ENCODE data around the gene CACNA1F. TPM values are rescaled to one million over a fixed set of nuclear protein-coding genes. Genes with fewer than 3 reads are reported as not detected.
A peak's percentile ranks its signal among the peaks of the same experiment; 100 is the strongest.

CACNA1F gene
- total RNA-seq, 2 experiments from 2014 or later, result 1.1 to 1.2 TPM

DNA sequence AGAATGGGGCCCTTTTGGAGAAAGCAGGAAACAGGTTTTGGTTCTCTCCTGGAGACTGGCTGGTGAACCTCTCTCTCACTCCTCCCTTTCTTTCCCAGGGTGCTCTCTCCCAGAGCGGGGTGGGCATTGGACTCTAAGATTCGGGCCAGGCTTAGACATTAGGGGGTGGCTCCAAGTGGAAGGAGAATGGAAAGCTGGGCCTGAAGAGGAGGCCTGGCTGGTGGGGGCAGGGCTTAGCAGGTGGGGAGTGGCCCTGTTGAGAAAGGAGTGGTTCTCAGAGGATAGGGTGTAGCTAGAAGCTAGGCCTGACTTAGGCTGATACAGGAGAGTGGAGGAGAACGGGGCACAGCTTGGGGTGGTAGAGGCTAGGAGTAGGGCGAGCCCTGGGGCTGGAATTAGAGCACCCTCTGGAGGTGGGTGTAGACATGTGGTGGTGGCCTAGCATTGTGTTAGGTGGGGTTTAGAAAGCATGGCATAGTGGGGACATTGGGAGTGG lies 55.8 kb downstream of the CACNA1F start:
- Histone ChIP-seq H3K27ac (ENCODE audit: low read depth in 1 of 2, low read length in 2 of 2) (no peak overlapping the region), H3K4me3 (ENCODE audit: low read length) (no peak overlapping the region), H3K9me3 (ENCODE audit: control insufficient read depth in 1 of 2, insufficient read depth in 1 of 2, low read length in 2 of 2) (no peaks in the 10 kb centered on the region), H3K27me3 (ENCODE audit: control insufficient read depth in 1 of 2, insufficient read depth in 2 of 2, low read length in 2 of 2) (no peaks in the 10 kb centered on the region), H3K4me1 (ENCODE audit: insufficient read depth, low read length) (peaks cover 22% of the 10 kb centered on the region), H3K36me3 (ENCODE audit: insufficient read depth, low read length) (peaks cover 38% of the 10 kb centered on the region)
- H3K36me3 Mint-ChIP-seq (ENCODE audit: low read depth), result peaks cover 56% of the 10 kb centered on the region
- intact Hi-C loops (cut with DNase I, micrococcal nuclease), result no loop called here
- no peaks in the 10 kb centered on the region for H3K27me3 Mint-ChIP-seq
- H3K27ac Mint-ChIP-seq, result peak overlapping the region; percentile 33
- TF ChIP-seq, protein P1, sequence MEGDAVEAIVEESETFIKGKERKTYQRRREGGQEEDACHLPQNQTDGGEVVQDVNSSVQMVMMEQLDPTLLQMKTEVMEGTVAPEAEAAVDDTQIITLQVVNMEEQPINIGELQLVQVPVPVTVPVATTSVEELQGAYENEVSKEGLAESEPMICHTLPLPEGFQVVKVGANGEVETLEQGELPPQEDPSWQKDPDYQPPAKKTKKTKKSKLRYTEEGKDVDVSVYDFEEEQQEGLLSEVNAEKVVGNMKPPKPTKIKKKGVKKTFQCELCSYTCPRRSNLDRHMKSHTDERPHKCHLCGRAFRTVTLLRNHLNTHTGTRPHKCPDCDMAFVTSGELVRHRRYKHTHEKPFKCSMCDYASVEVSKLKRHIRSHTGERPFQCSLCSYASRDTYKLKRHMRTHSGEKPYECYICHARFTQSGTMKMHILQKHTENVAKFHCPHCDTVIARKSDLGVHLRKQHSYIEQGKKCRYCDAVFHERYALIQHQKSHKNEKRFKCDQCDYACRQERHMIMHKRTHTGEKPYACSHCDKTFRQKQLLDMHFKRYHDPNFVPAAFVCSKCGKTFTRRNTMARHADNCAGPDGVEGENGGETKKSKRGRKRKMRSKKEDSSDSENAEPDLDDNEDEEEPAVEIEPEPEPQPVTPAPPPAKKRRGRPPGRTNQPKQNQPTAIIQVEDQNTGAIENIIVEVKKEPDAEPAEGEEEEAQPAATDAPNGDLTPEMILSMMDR (IDR thresholded peaks at IDR 0.05), result no peak
- no peaks in the 10 kb centered on the region for H3K9me3 Mint-ChIP-seq
- peak; percentile 67 for ATAC-seq (ENCODE audit: poor library complexity)
- peak in 4 of 14 experiments; percentile 30 to 59 (median 45) for DNase-seq
- no peak overlapping the region for H3K4me3 Mint-ChIP-seq
- POLR2A ChIA-PET, result interaction anchor here (1.0 kb wide), 2 partner anchors 11 to 21 kb away, joined by 3 to 6 read pairs; no protein-coding TSS in a partner anchor
- H3K4me1 Mint-ChIP-seq (ENCODE audit: low read depth), result peaks cover 21% of the 10 kb centered on the region
- CTCF ChIA-PET, result interaction anchor here (0.7 to 0.8 kb wide), 2 partner anchors 14 to 21 kb away, joined by 4 to 7 read pairs; no protein-coding TSS in a partner anchor

DNA sequence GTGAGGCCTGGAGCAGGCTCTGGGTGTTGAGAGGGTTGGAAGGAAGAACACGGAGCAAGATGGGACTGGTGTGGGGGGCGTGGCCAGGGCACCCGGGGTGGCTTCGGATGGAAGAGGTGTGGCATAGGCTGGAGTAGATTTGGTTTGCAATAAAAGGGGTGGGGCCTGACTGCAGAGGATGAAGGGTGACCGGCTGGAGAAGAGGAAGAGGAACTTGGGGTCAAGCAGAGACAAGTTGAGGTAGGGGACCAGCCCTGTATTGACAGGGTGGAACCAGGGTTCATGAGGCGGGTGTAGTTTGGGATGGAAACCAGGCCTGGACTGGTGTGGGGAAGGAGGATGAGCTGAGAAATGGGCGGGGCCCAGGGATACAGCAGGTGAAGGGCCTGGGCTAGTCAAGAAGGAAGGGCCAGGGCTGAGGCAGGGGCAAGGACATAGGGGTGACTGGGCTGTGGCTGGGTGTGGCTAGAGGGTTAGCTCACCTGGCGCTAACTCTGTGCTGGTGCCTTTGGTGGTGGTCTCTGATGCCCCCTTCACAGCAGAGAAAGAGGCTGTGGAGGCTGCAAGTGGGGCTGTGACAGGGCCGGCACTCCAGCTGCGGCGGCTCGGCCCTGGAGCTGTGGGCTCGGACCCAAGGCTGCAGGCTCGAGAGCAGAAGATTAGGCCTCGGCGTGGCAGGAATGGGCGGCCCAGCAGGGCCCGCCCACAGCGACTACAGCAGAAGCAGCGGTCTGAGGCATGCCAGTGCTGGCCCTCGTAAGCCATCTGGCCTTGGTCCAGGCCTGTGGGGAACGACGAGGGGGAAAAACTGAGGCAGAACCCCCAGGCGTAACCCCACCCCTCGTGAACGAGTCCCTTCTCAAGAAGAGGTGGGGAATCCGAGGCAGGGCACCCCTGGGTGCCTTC lies 56.5 kb downstream of the CACNA1F start:
- Mint-ChIP-seq H3K9me3 (no peaks in the 10 kb centered on the region), H3K4me1 (ENCODE audit: low read depth) (peaks cover 21% of the 10 kb centered on the region), H3K4me3 (no peak overlapping the region), H3K36me3 (ENCODE audit: low read depth) (peaks cover 51% of the 10 kb centered on the region), H3K27ac (peak overlapping the region; percentile 33), H3K27me3 (no peaks in the 10 kb centered on the region)
- intact Hi-C loops (cut with DNase I, micrococcal nuclease), result no loop called here
- Histone ChIP-seq H3K27me3 (ENCODE audit: control insufficient read depth in 1 of 2, insufficient read depth in 2 of 2, low read length in 2 of 2) (no peaks in the 10 kb centered on the region), H3K9me3 (ENCODE audit: control insufficient read depth in 1 of 2, insufficient read depth in 1 of 2, low read length in 2 of 2) (no peaks in the 10 kb centered on the region), H3K4me1 (ENCODE audit: insufficient read depth, low read length) (peaks cover 25% of the 10 kb centered on the region), H3K36me3 (ENCODE audit: insufficient read depth, low read length) (peaks cover 38% of the 10 kb centered on the region), H3K4me3 (ENCODE audit: low read length) (no peak overlapping the region), H3K27ac (ENCODE audit: low read depth in 1 of 2, low read length in 2 of 2) (no peak overlapping the region)
- CTCF ChIA-PET, result interaction anchor here (0.7 to 0.8 kb wide), 2 partner anchors 13 to 21 kb away, joined by 4 to 7 read pairs; no protein-coding TSS in a partner anchor
- POLR2A ChIA-PET, result interaction anchor here (1.0 kb wide), 2 partner anchors 10 to 21 kb away, joined by 3 to 6 read pairs; no protein-coding TSS in a partner anchor
- DNase-seq, result peak in 3 of 14 experiments; percentile 15 to 39 (median 28)
- ATAC-seq (ENCODE audit: poor library complexity), result no peak
- TF ChIP-seq, protein P1 (IDR thresholded peaks at IDR 0.05), result no peak

DNA sequence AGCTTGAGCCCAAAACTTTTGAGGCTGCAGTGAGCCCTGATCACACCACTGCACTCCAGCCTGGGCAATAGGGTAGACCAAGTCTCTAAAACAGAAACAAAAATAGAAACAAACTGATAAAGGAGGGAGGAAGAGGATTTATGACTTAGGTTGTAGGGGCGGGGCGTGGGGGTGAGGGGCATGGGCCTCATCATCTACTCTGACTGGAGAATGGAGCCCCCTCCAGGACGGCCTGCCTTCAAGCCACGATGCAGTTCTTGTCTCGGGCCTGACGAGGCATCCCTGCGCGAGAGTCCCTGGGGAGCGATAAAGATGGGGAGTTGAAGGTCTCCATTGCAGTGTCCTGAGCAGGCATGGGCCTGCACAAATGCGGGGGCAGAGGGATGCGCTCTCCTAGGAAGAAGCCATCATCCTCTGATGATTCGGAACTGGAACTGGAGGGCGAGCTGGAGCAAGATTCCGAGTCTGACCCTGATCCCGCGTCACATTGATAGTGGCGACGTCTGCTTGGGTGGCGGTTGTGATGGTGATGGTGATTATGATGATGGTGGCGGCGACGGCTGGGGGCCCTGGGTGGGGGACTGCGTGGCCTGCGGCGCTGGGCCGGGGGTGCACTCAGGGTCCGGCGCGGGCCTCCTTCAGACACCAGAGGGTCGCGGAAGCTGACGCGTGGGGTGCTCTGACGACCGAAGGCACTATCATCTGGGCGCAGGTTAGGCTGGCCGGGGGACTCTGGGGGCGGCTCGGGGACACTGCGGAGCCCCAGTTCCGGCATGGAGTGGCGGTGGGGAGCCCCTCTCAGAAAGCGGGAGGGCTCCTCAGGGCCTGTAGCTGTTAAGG lies 57.5 kb downstream of the CACNA1F start:
- Mint-ChIP-seq H3K9me3 (no peaks in the 10 kb centered on the region), H3K4me3 (no peak overlapping the region), H3K36me3 (ENCODE audit: low read depth) (peaks cover 47% of the 10 kb centered on the region), H3K4me1 (ENCODE audit: low read depth) (peaks cover 21% of the 10 kb centered on the region), H3K27me3 (no peaks in the 10 kb centered on the region), H3K27ac (no peak overlapping the region)
- no peak overlapping the region for H3K4me3 ChIP-seq (ENCODE audit: low read length)
- H3K4me1 ChIP-seq (ENCODE audit: insufficient read depth, low read length), result peaks cover 29% of the 10 kb centered on the region
- DNase-seq (no peak), ATAC-seq (ENCODE audit: poor library complexity) (no peak)
- no peak overlapping the region for H3K27ac ChIP-seq (ENCODE audit: low read depth in 1 of 2, low read length in 2 of 2)
- peaks cover 38% of the 10 kb centered on the region for H3K36me3 ChIP-seq (ENCODE audit: insufficient read depth, low read length)
- TF ChIP-seq, protein P1 (IDR thresholded peaks at IDR 0.05), result no peak
- ChIA-PET CTCF (no interaction called here), POLR2A (interaction anchor here (1.0 kb wide), 1 partner anchor 9 kb away, joined by 4 read pairs; no protein-coding TSS in a partner anchor)
- no peaks in the 10 kb centered on the region for H3K27me3 ChIP-seq (ENCODE audit: control insufficient read depth in 1 of 2, insufficient read depth in 2 of 2, low read length in 2 of 2)
- no peaks in the 10 kb centered on the region for H3K9me3 ChIP-seq (ENCODE audit: control insufficient read depth in 1 of 2, insufficient read depth in 1 of 2, low read length in 2 of 2)
- intact Hi-C loops (cut with DNase I, micrococcal nuclease), result no loop called here

Measured in CD4-positive, alpha-beta T cell (primary cell).